ENCODE measurements around the gene TNPO1. TPM values are rescaled to one million over a fixed set of nuclear protein-coding genes. Genes with fewer than 3 reads are reported as not detected.
"Not testable (repeated sequence)": the region's sequence is repeated elsewhere in the genome, so short reads cannot be mapped to it uniquely, and the experiment has no call there.

TNPO1 gene
- total RNA-seq, 3 donors from 2014 or later (not counting 1 experiment from before 2014, with no cell fraction given), result 64.9 to 98.3 (median 97.6) TPM

- WGBS (ENCODE audit: insufficient coverage), result 94% methylated on average over 33 of the region's 33 CpGs
These were observed 109.0 kb downstream of the TNPO1 start for GRCh38 chr5:72925336-72926010.

GRCh38 chr5:72932686-72933085 is 116.2 kb downstream of the TNPO1 start:
- H3K9me3 Mint-ChIP-seq; H3K9me3 ChIP-seq (ENCODE audit: control insufficient read depth, insufficient read depth, low read length); H3K4me3 Mint-ChIP-seq; H3K4me1 ChIP-seq (ENCODE audit: control insufficient read depth, insufficient read depth, low read length); ATAC-seq; H3K4me3 ChIP-seq (ENCODE audit: low read length); H3K27ac Mint-ChIP-seq; H3K36me3 ChIP-seq (ENCODE audit: control insufficient read depth, insufficient read depth, low read length); H3K27ac ChIP-seq (ENCODE audit: low read length); H3K4me1 Mint-ChIP-seq; H3K36me3 Mint-ChIP-seq; intact Hi-C loops (cut with micrococcal nuclease); DNase-seq; H3K27me3 ChIP-seq (ENCODE audit: control insufficient read depth, insufficient read depth, low read length): not testable (repeated sequence)
- WGBS (ENCODE audit: insufficient coverage), result 100% methylated on average over 2 of the region's 2 CpGs
- H3K27me3 Mint-ChIP-seq (ENCODE audit: low read depth in 2 of 2), result peaks cover 10 to 12% of the 10 kb centered on the region in 2 donors

More at GRCh38 chr5:72925336-72926010, 109.0 kb downstream of the TNPO1 start:
- H3K36me3 ChIP-seq (ENCODE audit: control insufficient read depth, insufficient read depth, low read length), result no peaks in the 10 kb centered on the region
- H3K27ac Mint-ChIP-seq, result no peak overlapping the region
- H3K27me3 Mint-ChIP-seq (ENCODE audit: low read depth in 2 of 2), result no peaks in the 10 kb centered on the region
- H3K27me3 ChIP-seq (ENCODE audit: control insufficient read depth, insufficient read depth, low read length), result no peaks in the 10 kb centered on the region
- DNase-seq (no peak), ATAC-seq (peak in 1 of 3 donors; percentile 30)
- TF ChIP-seq CTCF (IDR thresholded peaks at IDR 0.05), result no peak
- H3K27ac ChIP-seq (ENCODE audit: low read length), result no peak overlapping the region
- H3K9me3 Mint-ChIP-seq, result no peaks in the 10 kb centered on the region
- intact Hi-C loops (cut with micrococcal nuclease), result loop anchor here (10.0 kb wide), 1 partner anchor 519 kb away; the partner anchor contains the start of gene FOXD1
- H3K4me1 ChIP-seq (ENCODE audit: control insufficient read depth, insufficient read depth, low read length), result no peaks in the 10 kb centered on the region
- no peaks in the 10 kb centered on the region for H3K4me1 Mint-ChIP-seq
- H3K36me3 Mint-ChIP-seq, result no peaks in the 10 kb centered on the region
- no peaks in the 10 kb centered on the region for H3K9me3 ChIP-seq (ENCODE audit: control insufficient read depth, insufficient read depth, low read length)
- no peak overlapping the region for H3K4me3 ChIP-seq (ENCODE audit: low read length)
- no peak overlapping the region for H3K4me3 Mint-ChIP-seq

- H3K4me3 Mint-ChIP-seq, result not testable (repeated sequence)
These were observed 118.7 kb downstream of the TNPO1 start for GRCh38 chr5:72934953-72935725.

GRCh38 chr5:72936893-72937292 is 120.4 kb downstream of the TNPO1 start:
- Histone ChIP-seq H3K27me3 (ENCODE audit: control insufficient read depth, insufficient read depth, low read length) (no peaks in the 10 kb centered on the region), H3K4me3 (ENCODE audit: low read length) (no peak overlapping the region), H3K9me3 (ENCODE audit: control insufficient read depth, insufficient read depth, low read length) (no peaks in the 10 kb centered on the region), H3K36me3 (ENCODE audit: control insufficient read depth, insufficient read depth, low read length) (no peaks in the 10 kb centered on the region), H3K4me1 (ENCODE audit: control insufficient read depth, insufficient read depth, low read length) (no peaks in the 10 kb centered on the region), H3K27ac (ENCODE audit: low read length) (no peak overlapping the region)
- intact Hi-C loops (cut with micrococcal nuclease), result no loop called here
- no peaks in the 10 kb centered on the region for H3K36me3 Mint-ChIP-seq
- no peaks in the 10 kb centered on the region for H3K4me1 Mint-ChIP-seq
- H3K27me3 Mint-ChIP-seq (ENCODE audit: low read depth in 2 of 2), result peaks cover 27 to 42% of the 10 kb centered on the region in 2 donors
- DNase-seq, result no peak
- TF ChIP-seq CTCF (IDR thresholded peaks at IDR 0.05), result no peak
- H3K9me3 Mint-ChIP-seq, result no peaks in the 10 kb centered on the region
- H3K27ac Mint-ChIP-seq, result no peak overlapping the region
- WGBS (ENCODE audit: insufficient coverage), result 85% methylated on average over 4 of the region's 4 CpGs
- no peak for ATAC-seq
- H3K4me3 Mint-ChIP-seq, result no peak overlapping the region

More at GRCh38 chr5:72934953-72935725, 118.7 kb downstream of the TNPO1 start:
- H3K4me3 ChIP-seq (ENCODE audit: low read length); H3K27ac Mint-ChIP-seq; H3K36me3 Mint-ChIP-seq; ATAC-seq; H3K27me3 ChIP-seq (ENCODE audit: control insufficient read depth, insufficient read depth, low read length); H3K9me3 ChIP-seq (ENCODE audit: control insufficient read depth, insufficient read depth, low read length); H3K36me3 ChIP-seq (ENCODE audit: control insufficient read depth, insufficient read depth, low read length); H3K27ac ChIP-seq (ENCODE audit: low read length); DNase-seq; H3K4me1 Mint-ChIP-seq; H3K4me1 ChIP-seq (ENCODE audit: control insufficient read depth, insufficient read depth, low read length); H3K9me3 Mint-ChIP-seq; intact Hi-C loops (cut with micrococcal nuclease): not testable (repeated sequence)
- H3K27me3 Mint-ChIP-seq (ENCODE audit: low read depth in 2 of 2), result peaks cover 22 to 34% of the 10 kb centered on the region in 2 donors
- WGBS (ENCODE audit: insufficient coverage), result 96% methylated on average over 32 of the region's 32 CpGs

Measured in natural killer cell (primary cell).